HCT116 (cell line): ENCODE measurements around the gene SOCS1. TPM values are rescaled to one million over a fixed set of nuclear protein-coding genes. Genes with fewer than 3 reads are reported as not detected.
"Not testable (repeated sequence)": the region's sequence is repeated elsewhere in the genome, so short reads cannot be mapped to it uniquely, and the experiment has no call there.

ENCODE experiments used
- ATAC-seq: fragments of 200-7000 bp; cut with Tn5 transposase; 2 replicates; pipeline ENCODE4 v1.9.1; 2020; ENCODE audit warnings: mild to moderate bottlenecking, moderate library complexity
- BruUV-seq: library from RNA; stranded (reverse); fragments of 400-500 nt; replicated peaks from 2 replicates; lab custom pipeline; 2021; lab: Mats Ljungman, UMichigan
- CTCF ChIA-PET: fragments of 300-600 bp; sonication (Branson Sonifier 250); formaldehyde crosslinking; loops from one replicate; lab custom pipeline; 2021; ENCODE audit warnings: antibody characterized with exemption; lab: Charles Lee
- POLR2A ChIA-PET: fragments of 300-600, 350-600 bp; sonication (Branson Sonifier 250); formaldehyde crosslinking; loops from one replicate; lab custom pipeline; 2021; ENCODE audit warnings: antibody characterized with exemption; lab: Charles Lee
- RAD21 ChIA-PET, 2 experiments: fragments of 300-600 bp; sonication (Branson Sonifier 250); formaldehyde crosslinking; loops; one replicate each; lab custom pipeline; 2023; ENCODE audit warnings: low total read pairs in 2 of 2; ENCODE audit not compliant: uncharacterized antibody in 2 of 2, unreplicated experiment in 2 of 2, low non-redundant PET in 1 of 2; lab: Charles Lee
- DNase-seq: peaks from one replicate; pipeline ENCODE4 v3.0.0-alpha.2; 2010; ENCODE audit warnings: low read depth, low spot score
- H2AFZ ChIP-seq: fragments of 200-600 bp; shearing (Covaris generic), sonication (generic); 2 replicates; pipeline ENCODE4 v1.6.1; 2017; ENCODE audit warnings: low read depth, mixed run types, mixed read lengths, antibody characterized with exemption, low read length; ENCODE audit not compliant: poor library complexity, severe bottlenecking
- H3K27ac ChIP-seq: 2 replicates; pipeline ENCODE4 v1.5.1; 2012; ENCODE audit warnings: low read depth, low read length
- H3K27me3 ChIP-seq: fragments of 200-600 bp; sonication (generic); 2 replicates; pipeline ENCODE4 v1.6.1; 2016; ENCODE audit warnings: mixed run types, low read length, mixed read lengths; ENCODE audit not compliant: insufficient read depth
- H3K36me3 ChIP-seq, 2 experiments: fragments of 200-500 bp in 1 of 2; fragments of 200-600 bp in 1 of 2; sonication (Bioruptor generic) in 1 of 2; sonication (generic) in 1 of 2; 2 replicates each; pipeline versions ENCODE4 v1.5.1 to v1.6.1; 2014 to 2016; ENCODE audit warnings: low read length in 2 of 2, inconsistent platforms in 1 of 2, mixed read lengths in 1 of 2, mixed run types in 1 of 2; ENCODE audit not compliant: insufficient read depth in 2 of 2, control insufficient read depth in 1 of 2
- H3K4me1 ChIP-seq, 2 experiments: fragments of 200-600 bp in 1 of 2; sonication (generic) in 1 of 2; 2 replicates each; pipeline versions ENCODE4 v1.5.1 to v1.6.1; 2012 to 2017; ENCODE audit warnings: low read length in 2 of 2, inconsistent platforms in 1 of 2, mild to moderate bottlenecking in 1 of 2, mixed read lengths in 1 of 2, mixed run types in 1 of 2, moderate library complexity in 1 of 2; ENCODE audit not compliant: insufficient read depth in 2 of 2, control insufficient read depth in 1 of 2
- H3K4me2 ChIP-seq: fragments of 200-600 bp; sonication (generic); 2 replicates; pipeline ENCODE4 v1.6.1; 2017; ENCODE audit warnings: mixed run types, low read length, mixed read lengths
- H3K4me3 ChIP-seq, 2 experiments: fragments of 200-600 bp in 1 of 2; sonication (generic) in 1 of 2; replicated peaks in 1 of 2; 2 replicates each; pipeline ENCODE4 v1.5.1; 2011 to 2016; ENCODE audit warnings: low read length in 2 of 2, control low read depth in 1 of 2, low read depth in 1 of 2, mild to moderate bottlenecking in 1 of 2, mixed read lengths in 1 of 2, mixed run types in 1 of 2
- H3K79me2 ChIP-seq: fragments of 200-600 bp; sonication (generic); 2 replicates; pipeline ENCODE4 v1.6.1; 2017; ENCODE audit warnings: mild to moderate bottlenecking, mixed run types, low read length, moderate library complexity, mixed read lengths; ENCODE audit not compliant: insufficient read depth
- H3K9ac ChIP-seq: fragments of 200-600 bp; sonication (generic); 2 replicates; pipeline ENCODE4 v1.6.1; 2016; ENCODE audit warnings: low read length, mixed read lengths
- H3K9me2 ChIP-seq: fragments of 200-600 bp; sonication (generic), shearing (Covaris generic); 2 replicates; pipeline ENCODE4 v1.6.1; 2017; ENCODE audit warnings: mixed run types, mild to moderate bottlenecking, moderate library complexity; ENCODE audit not compliant: insufficient read depth
- H3K9me3 ChIP-seq, 2 experiments: fragments of 200-500 bp in 1 of 2; fragments of 200-600 bp in 1 of 2; sonication (Bioruptor generic) in 1 of 2; sonication (generic) in 1 of 2; 2 replicates each; pipeline ENCODE4 v1.6.1; 2014 to 2017; ENCODE audit warnings: low read length in 2 of 2, mixed read lengths in 2 of 2, inconsistent platforms in 1 of 2, low read depth in 1 of 2, mild to moderate bottlenecking in 1 of 2, mixed run types in 1 of 2, moderate library complexity in 1 of 2; ENCODE audit not compliant: control insufficient read depth in 1 of 2, insufficient read depth in 1 of 2
- H4K20me1 ChIP-seq: fragments of 200-600 bp; sonication (generic), shearing (Covaris generic); 2 replicates; pipeline ENCODE4 v1.6.1; 2017; ENCODE audit warnings: mixed run types, mild to moderate bottlenecking, moderate library complexity; ENCODE audit not compliant: insufficient read depth
- ATF3 ChIP-seq: IDR thresholded peaks from 2 replicates; pipeline ENCODE4 v1.6.1; 2012
- CBX3 ChIP-seq: IDR thresholded peaks from 2 replicates; pipeline ENCODE4 v1.6.1; 2012; ENCODE audit warnings: low read depth
- EGR1 ChIP-seq: IDR thresholded peaks from 2 replicates; pipeline ENCODE4 v1.6.1; 2012; ENCODE audit warnings: low read depth
- ELF1 ChIP-seq: IDR thresholded peaks from 2 replicates; pipeline ENCODE4 v1.6.1; 2012; ENCODE audit warnings: low read depth, borderline replicate concordance
- EZH2 ChIP-seq: fragments of 200-600 bp; sonication (generic); IDR thresholded peaks from 2 replicates; pipeline ENCODE4 v1.6.1; 2017; ENCODE audit warnings: antibody characterized with exemption, mixed run types
- FOSL1 ChIP-seq: IDR thresholded peaks from 2 replicates; pipeline ENCODE4 v1.6.1; 2012; ENCODE audit warnings: low read depth
- JUND ChIP-seq: IDR thresholded peaks from 2 replicates; pipeline ENCODE4 v1.6.1; 2012
- RAD21 ChIP-seq: IDR thresholded peaks from 2 replicates; pipeline ENCODE4 v1.6.1; 2012; ENCODE audit warnings: low read depth, mild to moderate bottlenecking
- SP1 ChIP-seq: IDR thresholded peaks from 2 replicates; pipeline ENCODE4 v1.6.1; 2012; ENCODE audit warnings: low read depth
- SRF ChIP-seq: IDR thresholded peaks from 2 replicates; pipeline ENCODE4 v1.6.1; 2012; ENCODE audit warnings: low read depth
- TCF7L2 ChIP-seq: IDR thresholded peaks from 2 replicates; pipeline ENCODE4 v1.7.0; 2011; ENCODE audit warnings: borderline replicate concordance, inconsistent platforms; ENCODE audit not compliant: insufficient read depth, insufficient read length; ENCODE audit errors: extremely low read depth
- YY1 ChIP-seq: IDR thresholded peaks from 2 replicates; pipeline ENCODE4 v1.6.1; 2011; ENCODE audit warnings: low read length, low read depth, moderate library complexity, mild to moderate bottlenecking; ENCODE audit not compliant: insufficient replicate concordance; ENCODE audit errors: extremely low read depth
- ZBTB33 ChIP-seq: IDR thresholded peaks from 2 replicates; pipeline ENCODE4 v1.6.1; 2011; ENCODE audit warnings: mild to moderate bottlenecking, low read length, moderate library complexity; ENCODE audit not compliant: insufficient replicate concordance; ENCODE audit errors: extremely low read depth
- intact Hi-C: fragments of 100-400 bp; cut with micrococcal nuclease; formaldehyde crosslinking; loops from 2 replicates; pipeline ENCODE4 v1.10.0; 2022
- total RNA-seq: library from RNA; stranded (reverse); gene quantifications from one replicate; pipeline ENCODE4 v1.2.1, GENCODE V29; 2021; ENCODE audit not compliant: unreplicated experiment

The SOCS1 gene
- total RNA-seq, 1 experiment from 2014 or later: 4.9 TPM

- ATAC-seq: no peak
- H3K36me3 ChIP-seq: no peaks in the 10 kb centered on the region
- H3K79me2 ChIP-seq: no peaks in the 10 kb centered on the region
- no peak overlapping the region for H2AFZ ChIP-seq
- no peaks in the 10 kb centered on the region for H3K27me3 ChIP-seq
- BruUV-seq: no TSS peak
- no peaks in the 10 kb centered on the region for H3K4me1 ChIP-seq
- intact Hi-C loops: no loop called here
- CTCF ChIA-PET: no interaction called here
- RAD21 ChIA-PET: no interaction called here
- no peak overlapping the region for H3K4me2 ChIP-seq
- H3K9me3 ChIP-seq: no peaks in the 10 kb centered on the region
- no peak for TF ChIP-seq FOSL1
- no peak for TF ChIP-seq SRF
- no peak for TF ChIP-seq SP1
- no peak for TF ChIP-seq ELF1
- no peak for TF ChIP-seq JUND
- TF ChIP-seq EGR1: no peak
- no peak for TF ChIP-seq CBX3
- TF ChIP-seq ZBTB33: no peak
- TF ChIP-seq TCF7L2: no peak
- TF ChIP-seq EZH2: no peak
- TF ChIP-seq RAD21: no peak
- no peak for TF ChIP-seq YY1
- TF ChIP-seq ATF3: no peak
- H4K20me1 ChIP-seq: no peaks in the 10 kb centered on the region
- H3K9ac ChIP-seq: no peak overlapping the region
- DNase-seq: no peak
- no peak overlapping the region for H3K27ac ChIP-seq
- POLR2A ChIA-PET: no interaction called here
- H3K9me2 ChIP-seq: no peaks in the 10 kb centered on the region
- H3K4me3 ChIP-seq: no peak overlapping the region
Measured at GRCh38 chr16:11290102-11290893, 34.3 kb upstream of the SOCS1 start.

GRCh38 chr16:11289696-11290095 lies 33.7 kb upstream of the SOCS1 start:
- H4K20me1 ChIP-seq, DNase-seq, H3K36me3 ChIP-seq, intact Hi-C loops, H3K27ac ChIP-seq, RAD21 ChIA-PET, H3K9me3 ChIP-seq, H2AFZ ChIP-seq, CTCF ChIA-PET, H3K9ac ChIP-seq, H3K4me3 ChIP-seq, BruUV-seq, H3K79me2 ChIP-seq, H3K9me2 ChIP-seq, ATAC-seq, POLR2A ChIA-PET, H3K4me1 ChIP-seq, H3K4me2 ChIP-seq, H3K27me3 ChIP-seq: not testable (repeated sequence)
